H1 (cell line): Measurements from ENCODE around the gene NFIX. TPM values are rescaled to one million over a fixed set of nuclear protein-coding genes. Genes with fewer than 3 reads are reported as not detected.

Source experiments
- CHD7 ChIP-seq: fragments of 300-600 bp; sonication (generic); IDR thresholded peaks from 2 replicates; pipeline ENCODE4 v1.7.1; 2012; ENCODE audit warnings: low read length, moderate library complexity, mild to moderate bottlenecking, inconsistent platforms; ENCODE audit not compliant: insufficient replicate concordance
- CTCF ChIP-seq, 3 experiments: IDR thresholded peaks; 1 replicate in 2 of 3; 2 replicates in 1 of 3; pipeline versions ENCODE4 v1.5.1 to v1.6.1; 2011; ENCODE audit warnings: low read length in 3 of 3, mild to moderate bottlenecking in 3 of 3, inconsistent platforms in 2 of 3, low read depth in 1 of 3, moderate library complexity in 1 of 3; ENCODE audit not compliant: insufficient read depth in 1 of 3; ENCODE audit errors: control extremely low read depth in 1 of 3
- EGR1 ChIP-seq: IDR thresholded peaks from 2 replicates; pipeline ENCODE4 v1.6.1; 2011; ENCODE audit warnings: low read depth, low read length, borderline replicate concordance
- GABPA ChIP-seq: IDR thresholded peaks from 2 replicates; pipeline ENCODE4 v1.6.1; 2011; ENCODE audit warnings: mild to moderate bottlenecking, low read length, moderate library complexity, borderline replicate concordance; ENCODE audit not compliant: insufficient read depth
- NANOG ChIP-seq: IDR thresholded peaks from 2 replicates; pipeline ENCODE4 v1.6.1; 2011; ENCODE audit warnings: low read length, low read depth, mild to moderate bottlenecking, inconsistent platforms; ENCODE audit not compliant: insufficient read depth, poor library complexity, severe bottlenecking
- polyA plus RNA-seq, 7 experiments: library from polyadenylated mRNA; depleted of rRNA in 3 of 7; stranded (reverse) in 5 of 7; unstranded in 2 of 7; fragments of >200 nt in 5 of 7; fragments of 200-250 nt in 2 of 7; gene quantifications; 1 replicate in 5 of 7; 2 replicates in 1 of 7; 4 replicates in 1 of 7; pipeline versions ENCODE4 v1.2.1 to v1.2.3, GENCODE V29; 2011 to 2013; ENCODE audit warnings: missing spikeins in 2 of 7, mixed read lengths in 2 of 7
- total RNA-seq: library from RNA; stranded (reverse); fragmentation: NEBNext Ultra II Directional; extraction: Animal tissue kit (Norgen Biotek cat#: 25700); gene quantifications from 2 replicates; pipeline ENCODE4 v1.2.1, GENCODE V29; 2021

NFIX gene
- total and polyA plus RNA-seq, 2 of the 8 experiments (the other 6 are each of a cell fraction or from before 2014, with no cell fraction given) = 0.03 to 0.20 TPM

- TF ChIP-seq CHD7 = no peak
- no peak for TF ChIP-seq GABPA
- TF ChIP-seq CTCF (IDR thresholded peaks at IDR 0.05; ENCODE audit: control extremely low read depth in 1 of 3, insufficient read depth in 1 of 3, low read depth in 1 of 3, low read length in 3 of 3) = no peak
- TF ChIP-seq NANOG = no peak
- peak; percentile 16; the same call in 1 of the 2 replicates for TF ChIP-seq EGR1
Measured at GRCh38 chr19:13010038-13010991, 15.0 kb downstream of the NFIX start (continued).
